WTC11 (cell line): Measurements from ENCODE around the gene KCNQ2. TPM values are rescaled to one million over a fixed set of nuclear protein-coding genes. Genes with fewer than 3 reads are reported as not detected.
"Not testable (repeated sequence)": the region's sequence is repeated elsewhere in the genome, so short reads cannot be mapped to it uniquely, and the experiment has no call there.

Experiments used
- ATAC-seq: fragments of 200-7000 bp; cut with Tn5 transposase; 2 replicates; pipeline ENCODE4 v1.10.0; 2021; ENCODE audit warnings: mild to moderate bottlenecking, moderate library complexity
- CTCF ChIA-PET: fragments of 300-600 bp; sonication (Branson Sonifier 250); formaldehyde crosslinking; loops from one replicate; lab custom pipeline; 2021; ENCODE audit warnings: antibody characterized with exemption; lab: Charles Lee
- POLR2A ChIA-PET: fragments of 350-600 bp; sonication (Branson Sonifier 250); formaldehyde crosslinking; loops from one replicate; lab custom pipeline; 2021; ENCODE audit warnings: antibody characterized with exemption; lab: Charles Lee
- DNase-seq: peaks from one replicate; pipeline ENCODE4 v3.0.0; 2021; ENCODE audit warnings: low spot score
- H3K27ac Mint-ChIP-seq: 2 replicates; pipeline ENCODE4 v1.8.0; 2021; ENCODE audit warnings: mixed read lengths
- H3K27me3 Mint-ChIP-seq: 2 replicates; pipeline ENCODE4 v1.8.0; 2021; ENCODE audit warnings: low read depth, mild to moderate bottlenecking, moderate library complexity, mixed read lengths
- H3K36me3 Mint-ChIP-seq: 2 replicates; pipeline ENCODE4 v1.8.0; 2021; ENCODE audit warnings: mixed read lengths
- H3K4me1 Mint-ChIP-seq: 2 replicates; pipeline ENCODE4 v1.8.0; 2022; ENCODE audit warnings: mixed read lengths
- H3K4me3 Mint-ChIP-seq: 2 replicates; pipeline ENCODE4 v1.8.0; 2021; ENCODE audit warnings: mild to moderate bottlenecking, moderate library complexity, mixed read lengths
- H3K9me3 Mint-ChIP-seq: 2 replicates; pipeline ENCODE4 v1.8.0; 2021; ENCODE audit warnings: mixed read lengths
- AFF4 ChIP-seq: sonication (generic); formaldehyde crosslinking; IDR thresholded peaks from 2 replicates; pipeline ENCODE4 v1.8.1; 2023; ENCODE audit warnings: mild to moderate bottlenecking, missing genetic modification reagents, borderline replicate concordance
- ATF6 ChIP-seq: sonication (generic); formaldehyde crosslinking; IDR thresholded peaks from 2 replicates; pipeline ENCODE4 v1.8.1; 2023; ENCODE audit warnings: mild to moderate bottlenecking, missing genetic modification reagents
- E2F4 ChIP-seq: sonication (generic); formaldehyde crosslinking; IDR thresholded peaks from 2 replicates; pipeline ENCODE4 v1.8.1; 2022; ENCODE audit warnings: low read depth, mild to moderate bottlenecking, moderate library complexity, missing genetic modification reagents, borderline replicate concordance
- ELF4 ChIP-seq: sonication (generic); formaldehyde crosslinking; IDR thresholded peaks from 2 replicates; pipeline ENCODE4 v1.8.1; 2022; ENCODE audit warnings: low read depth, mild to moderate bottlenecking, moderate library complexity, missing genetic modification reagents
- KAT7 ChIP-seq: sonication (generic); formaldehyde crosslinking; IDR thresholded peaks from 2 replicates; pipeline ENCODE4 v1.8.1; 2023; ENCODE audit warnings: missing genetic modification reagents, mild to moderate bottlenecking, borderline replicate concordance
- OVOL2 ChIP-seq: fragments of 250-450 bp; sonication (Bioruptor Pico); IDR thresholded peaks from 2 replicates; pipeline ENCODE4 v1.9.0; 2021; ENCODE audit warnings: mild to moderate bottlenecking, borderline replicate concordance
- PRRX2 ChIP-seq: fragments of 250-450 bp; sonication (Bioruptor Pico); IDR thresholded peaks from 2 replicates; pipeline ENCODE4 v1.8.0; 2021; ENCODE audit warnings: mild to moderate bottlenecking
- SOX15 ChIP-seq: fragments of 250-450 bp; sonication (Bioruptor Pico); IDR thresholded peaks from 2 replicates; pipeline ENCODE4 v1.9.0; 2021; ENCODE audit warnings: mild to moderate bottlenecking
- TEAD4 ChIP-seq: sonication (generic); formaldehyde crosslinking; IDR thresholded peaks from 2 replicates; pipeline ENCODE4 v1.8.0; 2022; ENCODE audit warnings: mild to moderate bottlenecking, missing genetic modification reagents
- ZMAT4 ChIP-seq: fragments of 250-450 bp; sonication (Bioruptor Pico); IDR thresholded peaks from 2 replicates; pipeline ENCODE4 v1.9.0; 2021; ENCODE audit warnings: mild to moderate bottlenecking
- ZNF219 ChIP-seq: sonication (generic); formaldehyde crosslinking; IDR thresholded peaks from 2 replicates; pipeline ENCODE4 v1.8.0; 2023; ENCODE audit warnings: missing genetic modification reagents, mild to moderate bottlenecking, borderline replicate concordance
- total RNA-seq: library from RNA; stranded (reverse); gene quantifications from 3 replicates; pipeline ENCODE4 v1.2.3, GENCODE V29; 2021
- TF ChIP-seq, protein P1 (sequence below): sonication (generic); formaldehyde crosslinking; IDR thresholded peaks from 2 replicates; pipeline ENCODE4 v1.8.1; 2022; ENCODE audit warnings: mild to moderate bottlenecking, missing genetic modification reagents, moderate library complexity, borderline replicate concordance
- TF ChIP-seq, protein P2 (sequence below): fragments of 250-450 bp; sonication (Bioruptor Pico); IDR thresholded peaks from 2 replicates; pipeline ENCODE4 v1.9.0; 2021; ENCODE audit warnings: mild to moderate bottlenecking
- TF ChIP-seq, protein P3 (sequence below): sonication (generic); formaldehyde crosslinking; IDR thresholded peaks from 2 replicates; pipeline ENCODE4 v1.8.0; 2022; ENCODE audit warnings: mild to moderate bottlenecking, missing genetic modification reagents

KCNQ2 gene
- total RNA-seq, 1 experiment from 2014 or later: 99.8 TPM

GRCh38 chr20:63514520-63514919, 42.1 kb upstream of the KCNQ2 start:
- H3K9me3 Mint-ChIP-seq, POLR2A ChIA-PET, H3K27ac Mint-ChIP-seq, H3K27me3 Mint-ChIP-seq, CTCF ChIA-PET, H3K4me3 Mint-ChIP-seq, ATAC-seq, DNase-seq, H3K36me3 Mint-ChIP-seq: not testable (repeated sequence)
- H3K4me1 Mint-ChIP-seq: peaks cover 11% of the 10 kb centered on the region

DNA sequence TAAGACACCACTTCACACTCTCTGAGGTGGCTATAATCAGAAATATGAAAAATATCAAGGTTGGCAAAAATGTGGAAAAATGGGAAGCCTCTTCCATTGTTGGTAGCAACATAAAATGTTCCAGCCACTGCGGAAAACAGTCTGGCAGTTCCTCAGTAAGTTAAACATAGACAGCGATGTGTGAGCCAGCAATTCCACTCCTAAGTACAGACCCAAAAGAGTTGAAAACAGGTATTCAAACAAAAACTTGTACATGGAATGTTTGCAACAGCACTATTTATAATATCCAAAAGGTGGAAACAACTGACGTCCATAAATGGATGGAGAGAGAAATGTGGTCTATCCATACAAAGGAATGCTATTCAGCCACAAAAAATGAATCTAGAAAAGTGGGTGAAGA, 40.8 kb upstream of the KCNQ2 start:
- CTCF ChIA-PET: no interaction called here
- Mint-ChIP-seq H3K27me3 (peaks cover 7% of the 10 kb centered on the region), H3K36me3 (no peaks in the 10 kb centered on the region), H3K9me3 (peaks cover 6% of the 10 kb centered on the region; the same call in 1 of the 2 replicates), H3K4me1 (0 out of 2 replicates have a peak, but pooled peaks cover under 1% of the 10 kb centered on the region), H3K4me3 (no peak overlapping the region), H3K27ac (no peak overlapping the region)
- POLR2A ChIA-PET: no interaction called here
- DNase-seq: no peak
- ATAC-seq: no peak
- TF ChIP-seq, protein P1, sequence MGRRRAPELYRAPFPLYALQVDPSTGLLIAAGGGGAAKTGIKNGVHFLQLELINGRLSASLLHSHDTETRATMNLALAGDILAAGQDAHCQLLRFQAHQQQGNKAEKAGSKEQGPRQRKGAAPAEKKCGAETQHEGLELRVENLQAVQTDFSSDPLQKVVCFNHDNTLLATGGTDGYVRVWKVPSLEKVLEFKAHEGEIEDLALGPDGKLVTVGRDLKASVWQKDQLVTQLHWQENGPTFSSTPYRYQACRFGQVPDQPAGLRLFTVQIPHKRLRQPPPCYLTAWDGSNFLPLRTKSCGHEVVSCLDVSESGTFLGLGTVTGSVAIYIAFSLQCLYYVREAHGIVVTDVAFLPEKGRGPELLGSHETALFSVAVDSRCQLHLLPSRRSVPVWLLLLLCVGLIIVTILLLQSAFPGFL (CRISPR knock-in tag): no peak
- TF ChIP-seq TEAD4 (CRISPR knock-in tag) (no peak), KAT7 (CRISPR knock-in tag) (no peak), ZNF219 (CRISPR knock-in tag) (no peak), AFF4 (CRISPR knock-in tag) (no peak), OVOL2 (CRISPR knock-in tag) (no peak), E2F4 (no peak), ELF4 (CRISPR knock-in tag) (no peak)

DNA sequence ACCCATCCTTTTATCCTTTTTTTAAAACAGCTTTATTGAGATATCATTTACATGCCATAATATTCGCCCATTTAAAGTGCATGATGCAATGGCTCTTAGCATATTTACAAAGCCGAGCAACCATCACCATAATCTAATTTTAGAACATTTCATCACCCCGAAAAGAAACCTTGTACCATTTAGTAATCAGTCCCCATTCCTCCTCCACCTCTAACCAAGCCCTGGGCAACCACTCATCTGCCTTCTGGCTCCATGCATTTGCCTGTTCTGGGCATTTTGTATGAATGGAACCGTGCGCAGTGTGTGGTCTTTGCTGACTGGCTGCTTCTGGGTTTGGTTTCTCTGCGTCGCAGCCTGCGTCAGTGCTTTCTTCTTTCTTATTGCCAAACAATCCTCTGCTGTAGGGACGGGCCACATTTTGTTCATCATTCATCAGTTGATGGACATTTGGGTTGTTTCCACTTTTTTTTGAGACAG, 36.7 kb upstream of the KCNQ2 start:
- Mint-ChIP-seq H3K27me3 (peaks cover 22% of the 10 kb centered on the region), H3K9me3 (peaks cover 10% of the 10 kb centered on the region), H3K4me3 (no peak overlapping the region), H3K4me1 (no peaks in the 10 kb centered on the region), H3K27ac (no peak overlapping the region), H3K36me3 (0 out of 2 replicates have a peak, but pooled peaks cover 2% of the 10 kb centered on the region)
- DNase-seq: no peak
- CTCF ChIA-PET: interaction anchor here (0.6 to 2.2 kb wide), 2 partner anchors 13 to 674 kb away, joined by 3 to 6 read pairs; no protein-coding TSS in a partner anchor
- ATAC-seq: no peak
- POLR2A ChIA-PET: no interaction called here
- TF ChIP-seq SOX15 (CRISPR knock-in tag): no peak
- TF ChIP-seq PRRX2 (CRISPR knock-in tag): no peak
- TF ChIP-seq ZMAT4 (CRISPR knock-in tag): no peak
- TF ChIP-seq AFF4 (CRISPR knock-in tag): no peak
- no peak for TF ChIP-seq ATF6 (CRISPR knock-in tag)
- TF ChIP-seq, protein P2, sequence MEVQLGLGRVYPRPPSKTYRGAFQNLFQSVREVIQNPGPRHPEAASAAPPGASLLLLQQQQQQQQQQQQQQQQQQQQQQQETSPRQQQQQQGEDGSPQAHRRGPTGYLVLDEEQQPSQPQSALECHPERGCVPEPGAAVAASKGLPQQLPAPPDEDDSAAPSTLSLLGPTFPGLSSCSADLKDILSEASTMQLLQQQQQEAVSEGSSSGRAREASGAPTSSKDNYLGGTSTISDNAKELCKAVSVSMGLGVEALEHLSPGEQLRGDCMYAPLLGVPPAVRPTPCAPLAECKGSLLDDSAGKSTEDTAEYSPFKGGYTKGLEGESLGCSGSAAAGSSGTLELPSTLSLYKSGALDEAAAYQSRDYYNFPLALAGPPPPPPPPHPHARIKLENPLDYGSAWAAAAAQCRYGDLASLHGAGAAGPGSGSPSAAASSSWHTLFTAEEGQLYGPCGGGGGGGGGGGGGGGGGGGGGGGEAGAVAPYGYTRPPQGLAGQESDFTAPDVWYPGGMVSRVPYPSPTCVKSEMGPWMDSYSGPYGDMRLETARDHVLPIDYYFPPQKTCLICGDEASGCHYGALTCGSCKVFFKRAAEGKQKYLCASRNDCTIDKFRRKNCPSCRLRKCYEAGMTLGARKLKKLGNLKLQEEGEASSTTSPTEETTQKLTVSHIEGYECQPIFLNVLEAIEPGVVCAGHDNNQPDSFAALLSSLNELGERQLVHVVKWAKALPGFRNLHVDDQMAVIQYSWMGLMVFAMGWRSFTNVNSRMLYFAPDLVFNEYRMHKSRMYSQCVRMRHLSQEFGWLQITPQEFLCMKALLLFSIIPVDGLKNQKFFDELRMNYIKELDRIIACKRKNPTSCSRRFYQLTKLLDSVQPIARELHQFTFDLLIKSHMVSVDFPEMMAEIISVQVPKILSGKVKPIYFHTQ (CRISPR knock-in tag): no peak
- TF ChIP-seq, protein P3, sequence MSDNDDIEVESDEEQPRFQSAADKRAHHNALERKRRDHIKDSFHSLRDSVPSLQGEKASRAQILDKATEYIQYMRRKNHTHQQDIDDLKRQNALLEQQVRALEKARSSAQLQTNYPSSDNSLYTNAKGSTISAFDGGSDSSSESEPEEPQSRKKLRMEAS (CRISPR knock-in tag): no peak
